GM19468 (cell line): ENCODE measurements around the gene DTX3L.
A peak's percentile ranks its signal among the peaks of the same experiment; 100 is the strongest.
"Not testable (repeated sequence)": the region's sequence is repeated elsewhere in the genome, so short reads cannot be mapped to it uniquely, and the experiment has no call there.

Experiments
- ATAC-seq: cut with Tn5 transposase; IDR thresholded peaks from one replicate; pipeline ENCODE4 v1.9.1; 2021; ENCODE audit warnings: mild to moderate bottlenecking, moderate library complexity, moderate number of reproducible peaks; ENCODE audit not compliant: unreplicated experiment; ENCODE audit errors: extremely low read depth

The DTX3L gene

DNA sequence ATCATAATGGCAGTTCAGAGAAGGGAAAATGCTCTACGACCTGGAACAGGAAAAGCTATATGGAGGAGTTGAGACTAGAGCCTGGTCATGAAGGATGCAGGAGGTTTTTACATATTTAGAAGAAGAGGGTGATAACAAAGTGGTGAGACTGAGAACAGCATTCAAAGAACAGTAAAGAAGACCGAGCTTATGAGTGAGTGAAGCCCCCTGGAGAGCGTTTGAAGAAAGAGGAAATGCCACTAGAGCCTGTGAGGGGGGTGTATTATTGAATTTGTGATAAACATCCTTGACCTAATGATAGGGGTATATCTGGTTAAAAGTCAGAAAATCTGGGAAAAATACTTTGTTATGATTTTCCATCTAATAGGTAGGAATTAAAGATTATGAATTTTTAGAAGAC, 4.2 kb upstream of the DTX3L start:
- no peak for ATAC-seq

DNA sequence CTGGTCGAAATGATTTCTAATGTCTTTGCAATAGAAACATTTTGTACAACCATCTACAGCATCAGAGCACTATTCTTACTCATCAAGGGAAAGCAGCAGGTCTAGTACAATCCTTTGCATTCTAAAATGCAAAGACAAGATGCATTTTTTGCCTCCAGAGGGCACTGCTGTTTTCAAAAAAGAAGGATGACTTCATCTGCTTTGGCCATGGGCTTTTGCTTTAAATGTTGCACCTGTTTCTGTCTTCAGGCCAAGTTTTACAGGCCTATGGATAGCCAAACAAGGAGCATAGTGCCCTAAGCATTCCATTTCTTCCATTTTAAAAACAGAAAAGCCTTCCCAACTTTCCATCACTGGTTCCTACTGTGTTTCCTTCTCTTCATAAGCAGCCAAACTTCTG, 3.5 kb upstream of the DTX3L start:
- ATAC-seq, result peak; percentile 50

DNA sequence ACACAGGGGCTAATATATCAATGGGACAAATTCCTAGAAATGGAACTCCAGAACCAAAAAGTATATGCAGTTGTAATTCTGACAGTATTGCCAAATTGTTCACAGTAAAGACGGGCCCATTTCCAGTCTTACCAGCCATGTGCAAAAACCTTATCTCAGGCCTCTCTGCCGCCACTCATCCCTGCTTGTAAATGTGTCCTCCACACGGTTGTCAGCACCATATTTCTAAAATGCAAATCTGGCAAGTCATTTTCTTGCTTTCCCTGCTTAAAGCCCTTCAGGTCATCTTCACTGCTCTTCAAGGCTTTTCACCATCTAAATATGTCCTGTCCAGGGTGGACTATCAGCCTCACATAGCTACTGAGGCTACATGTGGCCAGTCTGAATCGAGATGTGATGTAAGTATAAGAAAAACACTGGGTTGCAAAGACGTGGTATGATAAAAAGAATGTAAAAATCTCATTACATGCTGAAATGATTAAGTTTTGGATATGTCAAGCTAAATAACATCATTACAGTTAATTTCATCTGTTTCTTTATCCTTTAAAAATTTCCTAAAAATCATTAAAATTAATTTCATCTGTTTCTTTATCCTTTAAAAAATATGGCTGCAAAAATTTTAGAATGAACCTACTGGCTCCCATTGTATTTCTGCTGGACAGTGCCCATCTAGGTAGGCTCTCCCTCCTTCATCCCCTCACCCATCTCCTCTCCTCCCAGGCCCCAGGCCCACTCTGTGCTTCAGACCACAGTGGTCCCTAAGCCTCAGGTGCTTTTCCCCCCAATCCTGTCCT, 1.0 kb upstream of the DTX3L start:
- no peak for ATAC-seq

DNA sequence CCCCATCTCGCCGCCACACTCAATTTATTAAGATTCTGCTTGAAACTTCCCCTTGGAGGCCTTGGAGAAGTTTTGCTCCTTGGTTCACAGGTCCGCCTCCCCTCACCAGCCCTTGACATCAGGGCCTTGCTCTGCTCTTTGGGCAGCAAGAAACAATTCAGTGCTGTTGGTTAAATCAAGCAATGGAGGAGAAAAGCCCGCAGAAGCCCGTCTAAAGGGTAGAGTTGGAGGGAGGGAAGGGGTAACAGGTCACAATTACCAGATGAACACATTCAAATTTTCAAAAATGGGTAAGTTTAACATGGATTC, 467 bp upstream of the DTX3L start:
- ATAC-seq, result no peak

DNA sequence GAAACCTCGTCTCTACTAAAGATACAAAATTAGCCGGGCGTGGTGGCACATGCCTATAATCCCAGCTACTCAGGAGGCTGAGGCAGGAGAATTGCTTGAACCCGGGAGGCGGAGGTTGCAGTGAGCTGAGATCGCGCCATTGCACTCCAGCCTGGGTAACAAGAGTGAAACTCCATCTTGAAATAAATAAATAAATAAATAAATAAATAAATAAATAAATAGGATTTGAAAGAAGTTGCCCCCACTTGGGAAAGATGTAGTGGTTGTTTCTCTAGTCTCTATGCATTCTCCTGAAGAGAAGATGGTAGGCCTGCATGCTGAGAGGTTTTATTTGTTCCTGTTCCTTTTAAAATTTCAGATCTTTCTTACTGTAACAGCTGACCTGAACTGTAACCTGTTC, 4.0 kb downstream of the DTX3L start:
- not testable (repeated sequence) for ATAC-seq

DNA sequence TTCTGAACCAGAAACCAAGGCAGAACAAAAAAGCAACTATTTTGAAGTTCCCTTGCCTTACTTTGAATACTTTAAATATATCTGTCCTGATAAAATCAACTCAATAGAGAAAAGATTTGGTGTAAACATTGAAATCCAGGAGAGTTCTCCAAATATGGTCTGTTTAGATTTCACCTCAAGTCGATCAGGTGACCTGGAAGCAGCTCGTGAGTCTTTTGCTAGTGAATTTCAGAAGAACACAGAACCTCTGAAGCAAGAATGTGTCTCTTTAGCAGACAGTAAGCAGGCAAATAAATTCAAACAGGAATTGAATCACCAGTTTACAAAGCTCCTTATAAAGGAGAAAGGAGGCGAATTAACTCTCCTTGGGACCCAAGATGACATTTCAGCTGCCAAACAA, 4.6 kb downstream of the DTX3L start:
- ATAC-seq, result no peak

DNA sequence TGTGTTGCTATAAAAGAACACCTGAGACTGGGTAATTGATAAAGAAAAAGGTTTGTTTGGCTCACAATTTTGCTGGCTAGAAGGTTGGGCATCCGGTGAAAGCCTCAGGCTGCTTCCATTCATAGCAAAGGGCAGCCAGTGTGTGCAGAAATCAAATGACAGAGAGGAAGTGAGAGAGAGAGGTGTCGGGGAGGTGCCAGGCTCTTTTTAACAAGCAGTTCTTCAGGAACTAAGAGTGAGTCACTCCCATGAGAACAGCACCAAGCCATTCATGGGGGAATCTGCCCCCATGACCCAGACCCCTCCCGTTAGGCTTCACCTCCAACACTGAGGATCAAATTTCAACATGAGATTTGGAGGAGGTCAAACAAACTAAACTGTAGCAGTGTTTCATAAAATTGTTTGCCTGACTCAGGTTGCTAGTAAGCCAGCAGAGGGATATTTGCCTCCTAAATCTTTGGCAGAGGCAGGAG, 8.8 kb downstream of the DTX3L start:
- no peak for ATAC-seq

DNA sequence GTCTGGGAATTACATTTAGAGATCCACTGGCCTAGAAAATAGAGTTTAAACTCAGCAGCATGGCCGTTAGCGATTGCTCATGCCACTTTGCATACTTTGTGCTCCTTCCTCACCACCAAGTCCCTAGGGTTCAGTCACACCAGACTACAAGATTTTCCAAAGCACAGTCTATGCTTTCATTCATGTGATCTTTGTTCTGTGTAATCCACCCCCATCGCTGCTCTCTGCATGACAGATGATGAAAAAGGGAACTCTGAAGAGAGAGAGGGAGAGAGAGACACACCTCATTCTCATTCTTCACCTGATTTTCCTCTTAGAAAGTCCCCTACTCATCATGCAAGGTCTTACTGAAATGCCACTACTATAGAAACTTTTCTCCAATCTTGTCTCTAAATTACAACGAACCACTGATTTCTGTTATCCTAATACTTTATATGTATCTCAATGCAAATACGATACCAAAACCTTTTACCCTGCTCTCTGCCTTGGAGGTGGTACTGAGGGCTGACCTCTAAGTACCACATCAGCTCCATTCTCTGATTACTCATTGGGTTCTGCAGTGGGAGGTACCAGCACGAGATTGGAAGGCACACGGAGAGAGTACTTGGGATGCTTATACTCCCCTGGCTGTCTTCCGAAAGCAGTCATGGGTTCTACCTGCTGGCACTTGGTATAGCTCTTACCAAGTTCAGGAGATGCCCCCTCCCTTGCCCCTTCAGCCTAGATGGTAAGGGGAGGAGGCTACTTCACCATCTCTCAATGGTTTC, 12.2 kb downstream of the DTX3L start:
- ATAC-seq, result peak; percentile 78

DNA sequence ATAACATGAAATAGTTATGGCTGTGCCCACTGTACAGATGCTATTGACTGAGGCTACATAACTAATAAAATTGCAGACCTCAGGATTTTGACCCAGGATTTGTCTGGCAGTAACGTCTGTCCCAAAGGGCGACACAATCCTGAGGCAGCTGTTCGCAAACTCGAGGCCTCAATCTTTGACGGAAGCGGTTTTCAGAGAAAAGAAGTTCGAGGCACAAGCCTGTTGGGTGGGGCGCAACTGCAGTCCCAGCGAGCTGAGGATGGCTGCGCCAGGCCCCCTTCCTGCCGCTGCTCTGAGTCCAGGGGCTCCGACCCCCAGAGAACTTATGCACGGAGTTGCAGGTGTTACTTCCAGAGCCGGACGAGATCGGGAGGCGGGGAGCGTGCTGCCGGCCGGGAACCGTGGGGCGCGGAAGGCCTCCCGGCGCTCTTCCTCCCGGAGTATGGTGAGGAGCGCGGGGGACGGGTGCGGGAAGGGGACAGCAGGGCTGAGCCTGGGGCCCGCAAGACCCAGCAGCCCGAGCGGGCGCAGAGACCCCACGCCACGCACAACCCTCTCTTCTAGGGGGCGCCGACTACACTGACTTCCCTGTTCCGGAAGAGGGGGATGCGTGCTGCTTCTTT, 13.4 kb downstream of the DTX3L start, which contains the start of gene PARP15:
TSS of gene PARP15 (plus strand) at position 242 of the 623 bp plus-strand sequence. CDS start at position 260, 18 bp downstream.
- ATAC-seq, result no peak

DNA sequence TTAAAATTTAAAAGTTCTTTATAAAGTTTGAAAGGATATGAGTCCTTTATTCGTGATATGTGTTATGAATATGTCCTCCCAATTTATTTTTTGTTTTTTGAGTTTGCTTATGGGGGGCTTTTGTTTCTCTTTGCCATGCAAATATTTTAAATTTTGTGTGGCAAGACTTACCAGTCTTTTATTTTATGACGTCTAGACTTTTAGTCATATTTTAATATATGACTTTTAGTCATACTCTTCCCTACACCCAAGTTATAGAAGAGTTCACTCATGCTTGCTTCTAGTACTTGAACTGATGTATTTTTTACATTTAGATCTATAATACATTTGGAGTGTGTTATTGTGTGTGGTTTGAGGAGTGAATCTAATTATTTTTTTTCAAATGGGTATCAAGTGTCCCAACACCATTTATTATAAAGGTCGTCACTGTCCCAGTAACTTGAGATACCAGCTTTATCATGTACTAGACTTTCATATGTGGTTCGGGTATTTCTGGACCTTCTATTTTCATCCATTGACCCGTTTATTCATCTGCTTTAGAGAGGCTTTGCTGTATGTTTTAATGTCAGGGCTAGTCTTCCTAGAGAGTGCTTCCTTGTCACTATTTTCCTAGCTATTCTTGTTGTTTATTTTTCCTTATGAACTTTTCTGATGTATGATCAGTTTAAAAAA, 14.1 kb downstream of the DTX3L start:
- ATAC-seq, result no peak

DNA sequence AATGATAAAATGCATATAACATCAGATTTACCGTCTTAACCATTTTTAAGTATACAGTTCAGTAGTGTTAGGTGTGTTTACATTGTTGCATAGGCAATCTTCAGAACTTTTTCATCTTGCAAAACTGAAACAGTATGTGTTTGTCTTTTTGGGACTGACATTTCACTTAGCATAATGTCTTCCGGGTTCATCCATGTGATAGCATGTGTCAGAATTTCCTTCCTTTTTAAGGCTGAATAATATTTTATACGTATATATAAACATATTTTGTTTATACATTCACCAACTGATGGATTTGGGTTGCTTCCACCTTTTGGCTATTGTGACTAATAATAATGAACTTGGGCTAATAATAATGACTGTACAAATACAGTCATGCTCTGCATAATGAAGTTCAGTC, 16.3 kb downstream of the DTX3L start:
- ATAC-seq, result no peak

DNA sequence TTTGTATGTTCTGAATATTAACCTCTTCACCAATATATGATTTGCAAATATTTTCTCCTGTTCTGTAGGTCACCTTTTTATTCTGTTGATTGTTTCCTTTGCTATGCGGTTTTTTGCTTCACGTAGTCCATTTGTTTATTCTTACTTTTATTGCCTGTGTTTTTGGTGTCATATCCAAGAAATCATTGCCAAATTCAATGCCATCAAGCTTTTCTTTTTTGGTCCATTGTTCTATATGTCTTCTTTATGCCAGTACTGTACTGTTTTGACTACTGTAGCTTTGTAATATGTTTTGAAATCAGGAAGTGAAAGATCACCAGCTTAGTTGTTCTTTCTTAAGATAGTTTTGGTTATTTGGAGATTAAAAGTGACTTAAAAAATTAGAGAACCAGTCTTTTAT, 17.5 kb downstream of the DTX3L start:
- ATAC-seq, result no peak

DNA sequence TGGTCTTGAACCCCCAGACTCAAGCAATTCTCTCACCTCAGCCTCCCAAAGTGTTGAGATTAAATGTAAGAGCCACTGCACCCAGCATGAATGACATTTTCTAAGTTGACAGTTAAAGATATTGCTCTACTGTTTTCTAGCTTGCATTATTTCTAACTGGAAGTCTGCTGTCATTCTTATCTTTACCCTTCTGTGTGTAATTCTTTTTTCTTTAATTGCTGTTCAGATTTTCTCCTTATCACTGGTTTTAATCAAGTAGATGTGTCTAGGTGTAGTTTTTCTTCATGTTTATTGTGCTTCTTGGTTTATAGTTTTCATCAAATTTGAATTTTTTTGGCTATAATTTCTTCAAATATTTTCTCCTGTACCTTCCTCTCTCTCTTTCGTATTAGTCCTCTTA, 18.3 kb downstream of the DTX3L start:
- ATAC-seq, result no peak

DNA sequence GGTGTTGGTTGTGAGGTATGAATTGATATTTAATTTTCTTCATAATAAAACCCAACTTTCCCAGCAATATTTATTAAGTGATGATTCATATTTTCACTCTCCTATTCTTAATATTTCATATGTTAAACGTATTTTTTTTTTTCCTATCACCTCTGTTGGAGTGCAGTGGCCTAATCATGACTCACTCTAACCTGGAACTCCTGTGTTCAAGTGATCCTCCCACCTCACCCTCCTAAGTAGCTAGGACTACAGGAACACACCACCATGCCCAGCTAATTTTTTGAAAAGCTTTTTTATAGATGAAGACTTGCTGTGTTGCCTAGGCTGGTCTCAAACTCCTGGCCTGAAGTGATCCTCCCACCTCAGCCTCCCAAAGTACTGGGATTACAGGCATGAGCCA, 22.0 kb downstream of the DTX3L start:
- no peak for ATAC-seq

DNA sequence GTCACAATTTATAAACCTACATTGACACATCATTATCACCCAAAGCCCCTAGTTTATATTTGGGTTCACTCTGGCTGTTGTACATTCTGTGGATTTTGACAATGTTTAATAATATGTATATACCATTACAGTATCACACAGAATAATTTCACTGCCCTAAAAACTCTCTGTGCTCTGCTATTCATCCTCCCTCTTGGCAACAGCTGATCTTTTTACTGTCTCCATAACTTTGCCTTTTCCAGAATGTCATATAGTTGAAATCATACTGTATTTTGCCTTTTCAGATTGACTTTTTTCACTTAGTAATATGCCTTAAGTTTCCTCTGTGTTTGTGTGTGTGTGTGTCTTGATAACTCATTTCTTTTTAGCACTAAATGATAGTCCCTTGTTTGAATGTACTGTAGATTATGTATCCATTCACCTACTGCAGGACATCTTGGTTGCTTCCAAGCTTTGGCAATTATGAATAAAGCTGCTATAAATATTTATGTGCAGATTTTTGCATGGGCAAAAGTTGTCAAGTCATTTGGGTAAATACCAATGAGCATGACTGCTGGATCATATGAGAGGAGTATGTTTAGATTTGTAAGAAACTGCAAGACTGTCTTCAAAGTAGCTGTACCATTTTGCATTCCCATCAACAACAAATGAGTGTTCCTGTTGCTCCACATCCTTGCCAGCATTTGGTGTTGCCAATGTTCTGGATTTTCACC, 22.8 kb downstream of the DTX3L start:
- ATAC-seq, result no peak

DNA sequence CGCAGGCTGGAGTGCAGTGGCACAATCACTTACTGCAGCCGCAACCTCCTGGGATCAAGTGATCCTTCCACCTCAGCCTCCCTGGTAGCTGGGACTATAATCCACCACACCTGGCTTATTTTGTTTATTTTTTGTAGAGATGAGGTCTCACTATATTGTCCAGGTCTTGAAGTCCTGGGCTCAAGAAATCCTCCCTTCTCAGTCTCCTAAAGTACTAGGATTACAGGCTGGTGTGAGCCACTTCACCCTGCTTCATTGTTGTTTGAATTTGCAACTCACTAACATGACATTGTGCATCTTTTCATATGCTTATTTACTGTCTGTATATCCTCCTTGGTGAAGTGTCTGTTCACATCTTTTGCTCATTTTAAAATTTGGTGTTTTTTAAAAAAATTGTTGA, 23.4 kb downstream of the DTX3L start:
- ATAC-seq, result no peak

DNA sequence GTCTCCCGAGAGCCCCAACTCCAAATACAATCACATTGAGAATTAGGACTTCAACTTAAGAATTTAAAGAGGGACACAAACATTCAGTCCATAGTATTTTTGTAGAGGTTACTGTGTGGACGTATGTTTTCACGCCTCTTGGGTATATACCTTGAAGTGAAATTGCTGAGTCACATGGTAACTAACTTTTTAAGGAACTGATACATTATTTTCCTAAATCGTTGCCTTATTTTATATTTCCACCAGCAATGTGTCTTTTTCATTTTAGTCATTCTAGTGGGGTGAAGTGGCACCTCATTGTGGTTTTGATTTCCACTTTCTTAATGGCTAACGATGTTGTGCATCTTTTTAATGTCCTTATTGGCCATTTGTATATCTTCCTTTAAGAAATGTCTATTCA, 25.2 kb downstream of the DTX3L start:
- no peak for ATAC-seq

DNA sequence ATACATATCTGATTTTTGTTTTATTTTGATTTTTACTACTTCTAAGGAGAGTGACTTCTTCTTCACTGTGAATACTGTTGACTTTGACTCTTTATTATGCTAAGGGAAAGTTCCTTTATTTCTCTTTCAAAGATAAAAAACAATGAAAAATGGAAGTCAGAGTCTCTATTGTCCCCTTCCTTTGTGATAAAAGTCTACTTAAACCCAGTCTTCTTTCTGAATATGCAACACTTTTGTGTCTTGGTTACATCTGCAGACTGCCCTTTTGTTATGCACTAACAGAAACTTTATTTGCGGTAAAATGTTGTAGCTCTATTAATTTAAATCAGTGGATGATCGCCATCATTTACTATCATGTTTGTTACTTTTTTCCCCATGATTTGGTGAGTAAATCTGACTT, 26.5 kb downstream of the DTX3L start:
- no peak for ATAC-seq

DNA sequence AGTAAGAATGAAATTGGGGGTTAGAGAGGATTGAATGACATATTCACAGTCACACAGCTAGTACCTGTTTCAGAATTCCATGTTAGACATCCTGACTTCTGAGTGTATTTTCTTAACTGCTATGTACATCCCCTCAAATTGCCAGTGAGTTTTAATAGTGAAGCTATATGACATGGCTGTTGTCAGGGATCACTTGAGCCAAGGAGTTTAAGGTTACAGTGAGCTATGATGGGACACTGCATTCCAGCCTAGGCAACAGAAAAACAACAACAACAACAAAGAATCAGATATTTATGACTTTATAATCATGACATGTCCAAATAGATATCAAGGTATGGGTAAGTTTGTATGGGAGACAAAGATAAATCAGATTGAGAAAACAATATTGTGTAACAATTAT, 29.9 kb downstream of the DTX3L start:
- ATAC-seq, result no peak

DNA sequence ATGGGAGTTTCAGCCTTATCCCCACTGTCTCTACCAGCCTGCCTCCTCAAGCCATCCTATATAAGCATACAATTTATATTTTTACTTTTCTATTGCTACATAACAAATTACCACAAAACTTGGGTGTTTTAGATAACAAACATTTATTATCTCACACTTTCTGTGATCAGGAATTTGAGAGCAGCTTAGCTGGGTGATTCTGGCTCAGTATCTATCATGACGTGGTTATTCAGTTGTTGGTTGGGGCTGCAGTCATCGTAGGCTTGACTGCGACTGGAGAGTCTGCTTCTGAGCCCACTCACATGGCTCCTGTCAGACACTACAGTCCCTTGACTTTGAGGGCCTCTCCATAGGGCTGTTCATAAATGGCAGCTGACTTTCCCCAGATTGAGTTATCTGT, 34.0 kb downstream of the DTX3L start:
- no peak for ATAC-seq
